ENCODE data around the gene POLN. TPM values are rescaled to one million over a fixed set of nuclear protein-coding genes. Genes with fewer than 3 reads are reported as not detected.

Gene POLN
- total and polyA plus RNA-seq, 2 experiments from 2014 or later = 1.7 to 2.0 TPM

DNA sequence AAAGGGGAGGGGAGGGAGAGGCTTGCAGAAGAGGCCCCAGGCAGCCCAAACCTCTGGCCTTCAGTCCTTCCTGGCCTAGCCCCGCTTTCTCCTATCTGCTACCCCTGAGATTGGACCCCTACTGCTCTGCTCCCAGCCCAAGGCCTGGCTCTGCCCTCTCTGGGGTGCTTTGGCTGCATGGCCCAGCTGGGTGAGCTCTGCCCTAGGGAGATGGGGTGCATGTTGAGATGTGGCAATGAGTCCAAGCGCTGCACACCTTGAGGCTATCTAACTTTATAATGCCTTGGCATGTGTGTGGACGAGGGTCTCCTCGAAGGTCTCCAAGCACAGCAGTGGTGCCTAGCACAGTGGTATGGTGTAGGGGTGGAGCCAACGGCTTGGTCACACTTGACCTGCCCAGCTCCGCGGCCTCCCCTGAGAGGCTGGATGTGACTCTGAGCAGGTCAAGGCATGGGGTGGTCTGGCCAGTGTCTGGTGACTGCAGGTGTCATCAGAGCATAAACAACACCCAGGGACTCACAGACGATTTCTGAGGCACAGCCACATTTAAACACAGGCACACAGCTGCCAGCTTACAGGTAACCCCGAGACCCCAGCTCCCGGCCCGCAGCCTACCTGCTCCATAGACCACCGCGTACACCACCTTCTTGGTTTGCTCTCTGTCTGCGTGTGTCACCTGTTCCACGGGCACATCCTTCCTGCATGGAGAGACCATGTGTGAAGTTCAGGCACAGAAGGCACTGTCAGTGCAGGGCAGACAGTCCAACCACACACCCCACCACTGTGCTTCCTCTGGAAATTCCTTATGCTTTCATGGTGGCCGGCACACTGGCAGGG lies 146.5 kb downstream of the POLN start:
- Histone ChIP-seq H3K79me2 (no peaks in the 10 kb centered on the region), H3K36me3 (replicated peaks; ENCODE audit: insufficient read depth, low read depth) (no peaks in the 10 kb centered on the region), H2AFZ (no peak overlapping the region), H3K9me2 (replicated peaks; ENCODE audit: insufficient read depth) (no peaks in the 10 kb centered on the region), H3K27ac (no peak overlapping the region), H3K27me3 (no peaks in the 10 kb centered on the region), H3K9me3 (ENCODE audit: low read depth) (no peaks in the 10 kb centered on the region), H3K4me3 (no peak overlapping the region), H3K4me2 (no peak overlapping the region), H4K20me1 (ENCODE audit: insufficient read depth, poor library complexity, severe bottlenecking) (no peaks in the 10 kb centered on the region), H3K4me1 (ENCODE audit: insufficient read depth) (no peaks in the 10 kb centered on the region)
- WGBS (ENCODE audit: low lambda C conversion rate, missing lambda C conversion rate) = 92% methylated on average over 16 of the region's 16 CpGs
- no peak for TF ChIP-seq EZH2 (IDR thresholded peaks at IDR 0.05; ENCODE audit: borderline replicate concordance)
- TF ChIP-seq CTCF (IDR thresholded peaks at IDR 0.05; ENCODE audit: poor library complexity) = no peak
- no peak for TF ChIP-seq EZH2phosphoT487 (IDR thresholded peaks at IDR 0.05; ENCODE audit: low read depth, severe bottlenecking, unreplicated experiment)
- no peak for DNase-seq (ENCODE audit: low spot score)

- Histone ChIP-seq H3K4me1 (ENCODE audit: insufficient read depth) (no peaks in the 10 kb centered on the region), H2AFZ (no peak overlapping the region), H3K9me3 (ENCODE audit: low read depth) (no peaks in the 10 kb centered on the region), H3K79me2 (no peaks in the 10 kb centered on the region), H3K4me3 (no peak overlapping the region), H3K27me3 (no peaks in the 10 kb centered on the region), H3K36me3 (replicated peaks; ENCODE audit: insufficient read depth, low read depth) (no peaks in the 10 kb centered on the region), H3K27ac (no peak overlapping the region), H3K9me2 (replicated peaks; ENCODE audit: insufficient read depth) (no peaks in the 10 kb centered on the region), H3K4me2 (no peak overlapping the region), H4K20me1 (ENCODE audit: insufficient read depth, poor library complexity, severe bottlenecking) (no peaks in the 10 kb centered on the region)
- no peak for DNase-seq (ENCODE audit: low spot score)
- 91% methylated on average over 4 of the region's 4 CpGs for WGBS (ENCODE audit: low lambda C conversion rate, missing lambda C conversion rate)
- TF ChIP-seq CTCF (IDR thresholded peaks at IDR 0.05; ENCODE audit: poor library complexity) (no peak), EZH2phosphoT487 (IDR thresholded peaks at IDR 0.05; ENCODE audit: low read depth, severe bottlenecking, unreplicated experiment) (no peak), EZH2 (IDR thresholded peaks at IDR 0.05; ENCODE audit: borderline replicate concordance) (no peak)
These were observed 147.4 kb downstream of the POLN start for GRCh38 chr4:2094545-2094944.

DNA sequence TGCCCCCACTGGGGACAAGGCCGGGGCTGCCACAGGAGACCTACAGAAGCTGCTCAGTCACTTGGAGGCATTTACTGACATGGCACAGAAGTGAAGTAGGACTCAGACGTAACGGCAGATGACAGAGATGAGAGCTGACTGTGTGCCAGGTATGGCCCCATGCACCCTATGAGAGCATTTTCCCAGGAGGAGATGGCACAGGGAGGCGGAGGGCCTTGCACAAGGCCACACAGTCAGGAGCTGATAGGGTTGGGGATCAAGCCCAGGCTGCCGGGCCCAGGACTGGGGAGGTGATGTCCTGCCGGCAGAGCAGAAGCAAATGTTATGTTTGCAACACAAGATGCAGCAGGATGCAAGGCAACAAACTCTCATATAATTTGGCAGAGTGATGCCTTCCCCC lies 148.7 kb downstream of the POLN start:
- Histone ChIP-seq H3K4me2 (no peak overlapping the region), H3K27me3 (no peaks in the 10 kb centered on the region), H4K20me1 (ENCODE audit: insufficient read depth, poor library complexity, severe bottlenecking) (no peaks in the 10 kb centered on the region), H2AFZ (no peak overlapping the region), H3K4me3 (no peak overlapping the region), H3K9me3 (ENCODE audit: low read depth) (no peaks in the 10 kb centered on the region), H3K36me3 (replicated peaks; ENCODE audit: insufficient read depth, low read depth) (no peaks in the 10 kb centered on the region), H3K27ac (no peak overlapping the region), H3K9me2 (replicated peaks; ENCODE audit: insufficient read depth) (no peaks in the 10 kb centered on the region), H3K79me2 (no peaks in the 10 kb centered on the region), H3K4me1 (ENCODE audit: insufficient read depth) (no peaks in the 10 kb centered on the region)
- TF ChIP-seq CTCF (IDR thresholded peaks at IDR 0.05; ENCODE audit: poor library complexity) (no peak), EZH2phosphoT487 (IDR thresholded peaks at IDR 0.05; ENCODE audit: low read depth, severe bottlenecking, unreplicated experiment) (no peak), EZH2 (IDR thresholded peaks at IDR 0.05; ENCODE audit: borderline replicate concordance) (no peak)
- no peak for DNase-seq (ENCODE audit: low spot score)
- 95% methylated on average over 6 of the region's 6 CpGs for WGBS (ENCODE audit: low lambda C conversion rate, missing lambda C conversion rate)
